HepG2 (cell line): ENCODE results near the gene THAP6. TPM values are rescaled to one million over a fixed set of nuclear protein-coding genes. Genes with fewer than 3 reads are reported as not detected.

ENCODE experiments used
- ARNTL ChIP-seq: sonication (generic); formaldehyde crosslinking; IDR thresholded peaks from 2 replicates; pipeline ENCODE4 v1.4.0; 2020; ENCODE audit warnings: mild to moderate bottlenecking, missing genetic modification reagents
- GATAD2A ChIP-seq: IDR thresholded peaks from 2 replicates; pipeline ENCODE4 v1.6.1; 2016
- HDAC6 ChIP-seq: fragments of 200-600 bp; sonication (generic); IDR thresholded peaks from 2 replicates; pipeline ENCODE4 v1.7.0; 2017; ENCODE audit warnings: mild to moderate bottlenecking, antibody characterized with exemption, low read length, low read depth
- KLF9 ChIP-seq: IDR thresholded peaks from 2 replicates; pipeline ENCODE4 v1.6.1; 2016; ENCODE audit warnings: low read depth
- MIER3 ChIP-seq: IDR thresholded peaks from 2 replicates; pipeline ENCODE4 v1.6.1; 2016; ENCODE audit warnings: missing compliant biosample characterization, borderline replicate concordance
- NCOA2 ChIP-seq: sonication (generic); formaldehyde crosslinking; IDR thresholded peaks from 2 replicates; pipeline ENCODE4 v1.8.0; 2022; ENCODE audit warnings: inconsistent platforms
- SYNCRIP ChIP-seq: fragments of 200-400 bp; formaldehyde crosslinking; IDR thresholded peaks from 2 replicates; pipeline ENCODE4 v1.6.1; 2018; ENCODE audit warnings: mild to moderate bottlenecking, low read depth, low read length; ENCODE audit not compliant: insufficient read depth
- TOPORS ChIP-seq: sonication (generic); formaldehyde crosslinking; IDR thresholded peaks from 2 replicates; pipeline ENCODE4 v1.8.0; 2023; ENCODE audit warnings: mild to moderate bottlenecking, missing genetic modification reagents
- UBTF ChIP-seq: sonication (generic); formaldehyde crosslinking; IDR thresholded peaks from 2 replicates; pipeline ENCODE4 v1.4.0; 2020; ENCODE audit warnings: mild to moderate bottlenecking, missing genetic modification reagents
- YY1 ChIP-seq: IDR thresholded peaks from 2 replicates; pipeline ENCODE4 v1.6.1; 2011; ENCODE audit warnings: low read length, low read depth, moderate library complexity, mild to moderate bottlenecking; ENCODE audit not compliant: insufficient read depth, insufficient replicate concordance
- ZBTB38 ChIP-seq: sonication (generic); formaldehyde crosslinking; IDR thresholded peaks from 2 replicates; pipeline ENCODE4 v1.5.1; 2020; ENCODE audit warnings: mild to moderate bottlenecking, missing genetic modification reagents
- ZNF30 ChIP-seq: sonication (generic); formaldehyde crosslinking; IDR thresholded peaks from 2 replicates; pipeline ENCODE4 v1.5.0; 2020; ENCODE audit warnings: mild to moderate bottlenecking, missing genetic modification reagents
- ZNF691 ChIP-seq: sonication (generic); formaldehyde crosslinking; IDR thresholded peaks from 2 replicates; pipeline ENCODE4 v1.4.0; 2020; ENCODE audit warnings: missing genetic modification reagents, low read depth, mild to moderate bottlenecking, borderline replicate concordance
- ZNF747 ChIP-seq: sonication (generic); formaldehyde crosslinking; IDR thresholded peaks from 2 replicates; pipeline ENCODE4 v1.8.1; 2023; ENCODE audit warnings: missing genetic modification reagents, mild to moderate bottlenecking, borderline replicate concordance
- ZNF891 ChIP-seq: sonication (generic); formaldehyde crosslinking; IDR thresholded peaks from 2 replicates; pipeline ENCODE4 v1.5.0; 2020; ENCODE audit warnings: mild to moderate bottlenecking, missing genetic modification reagents
- polyA plus RNA-seq, 8 experiments: library from polyadenylated mRNA; depleted of rRNA in 3 of 8; stranded (reverse) in 7 of 8; unstranded in 1 of 8; fragments of >200 nt; fragmentation: Illumina TruSeq in 4 of 8; extraction: Trizol in 4 of 8; gene quantifications; 2 replicates each; pipeline versions ENCODE4 v1.2.1 to v1.2.3, GENCODE V29; 2011 to 2016; ENCODE audit warnings: low read depth in 4 of 8, missing spikeins in 1 of 8, mixed read lengths in 1 of 8; ENCODE audit not compliant: insufficient read depth in 1 of 8
- total RNA-seq, 5 experiments: library from RNA; depleted of rRNA; stranded (reverse); fragments of >200 nt; fragmentation: Illumina TruSeq; extraction: Trizol; gene quantifications; 2 replicates each; pipeline ENCODE4 v1.2.3, GENCODE V29; 2016; ENCODE audit warnings: low read depth in 1 of 5
- TF ChIP-seq, protein P1 (sequence below): sonication (generic); formaldehyde crosslinking; IDR thresholded peaks from 2 replicates; pipeline ENCODE4 v1.4.0; 2020; ENCODE audit warnings: missing genetic modification reagents
- TF ChIP-seq, protein P2 (sequence below): sonication (generic); formaldehyde crosslinking; IDR thresholded peaks from 2 replicates; pipeline ENCODE4 v1.5.0; 2020; ENCODE audit warnings: missing genetic modification reagents, mild to moderate bottlenecking, borderline replicate concordance
- TF ChIP-seq, protein P3 (sequence below): sonication (generic); formaldehyde crosslinking; IDR thresholded peaks from 2 replicates; pipeline ENCODE4 v1.5.1; 2020; ENCODE audit warnings: missing genetic modification reagents, mild to moderate bottlenecking, borderline replicate concordance
- TF ChIP-seq, protein P4 (sequence below): sonication (generic); formaldehyde crosslinking; IDR thresholded peaks from 2 replicates; pipeline ENCODE4 v1.9.0; 2021; ENCODE audit warnings: missing genetic modification reagents, mild to moderate bottlenecking, borderline replicate concordance

The THAP6 gene
- total and polyA plus RNA-seq, 2 of the 13 experiments (the other 11 are each of a cell fraction or from before 2014, with no cell fraction given): 9.3 to 14.7 TPM

- TF ChIP-seq UBTF (CRISPR knock-in tag) (peak; percentile 92), YY1 (peak; percentile 97), ZNF691 (peak; percentile 43; the same call in 1 of the 2 replicates), ARNTL (CRISPR knock-in tag) (peak; percentile 81), GATAD2A (CRISPR knock-in tag) (peak; percentile 80), ZNF747 (CRISPR knock-in tag) (peak; percentile 64; the same call in 1 of the 2 replicates), ZNF891 (no peak), KLF9 (CRISPR knock-in tag) (peak; percentile 85; the same call in 1 of the 2 replicates), TOPORS (CRISPR knock-in tag) (peak; percentile 89; the same call in 1 of the 2 replicates), MIER3 (CRISPR knock-in tag) (peak; percentile 91), ZNF30 (CRISPR knock-in tag) (no peak), ZBTB38 (peak; percentile 93), NCOA2 (CRISPR knock-in tag) (peak; percentile 43; the same call in 1 of the 2 replicates), SYNCRIP (no peak), HDAC6 (no peak)
- TF ChIP-seq, protein P1, sequence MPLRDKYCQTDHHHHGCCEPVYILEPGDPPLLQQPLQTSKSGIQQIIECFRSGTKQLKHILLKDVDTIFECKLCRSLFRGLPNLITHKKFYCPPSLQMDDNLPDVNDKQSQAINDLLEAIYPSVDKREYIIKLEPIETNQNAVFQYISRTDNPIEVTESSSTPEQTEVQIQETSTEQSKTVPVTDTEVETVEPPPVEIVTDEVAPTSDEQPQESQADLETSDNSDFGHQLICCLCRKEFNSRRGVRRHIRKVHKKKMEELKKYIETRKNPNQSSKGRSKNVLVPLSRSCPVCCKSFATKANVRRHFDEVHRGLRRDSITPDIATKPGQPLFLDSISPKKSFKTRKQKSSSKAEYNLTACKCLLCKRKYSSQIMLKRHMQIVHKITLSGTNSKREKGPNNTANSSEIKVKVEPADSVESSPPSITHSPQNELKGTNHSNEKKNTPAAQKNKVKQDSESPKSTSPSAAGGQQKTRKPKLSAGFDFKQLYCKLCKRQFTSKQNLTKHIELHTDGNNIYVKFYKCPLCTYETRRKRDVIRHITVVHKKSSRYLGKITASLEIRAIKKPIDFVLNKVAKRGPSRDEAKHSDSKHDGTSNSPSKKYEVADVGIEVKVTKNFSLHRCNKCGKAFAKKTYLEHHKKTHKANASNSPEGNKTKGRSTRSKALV: 0 out of 2 replicates have a peak, but pooled peaks have one; percentile 42
- TF ChIP-seq, protein P2, sequence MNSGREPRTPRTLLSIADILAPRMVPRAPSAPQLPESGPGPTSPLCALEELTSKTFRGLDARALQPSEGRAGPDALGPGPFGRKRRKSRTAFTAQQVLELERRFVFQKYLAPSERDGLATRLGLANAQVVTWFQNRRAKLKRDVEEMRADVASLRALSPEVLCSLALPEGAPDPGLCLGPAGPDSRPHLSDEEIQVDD (CRISPR knock-in tag): peak; percentile 8; the same call in 1 of the 2 replicates
- TF ChIP-seq, protein P3, sequence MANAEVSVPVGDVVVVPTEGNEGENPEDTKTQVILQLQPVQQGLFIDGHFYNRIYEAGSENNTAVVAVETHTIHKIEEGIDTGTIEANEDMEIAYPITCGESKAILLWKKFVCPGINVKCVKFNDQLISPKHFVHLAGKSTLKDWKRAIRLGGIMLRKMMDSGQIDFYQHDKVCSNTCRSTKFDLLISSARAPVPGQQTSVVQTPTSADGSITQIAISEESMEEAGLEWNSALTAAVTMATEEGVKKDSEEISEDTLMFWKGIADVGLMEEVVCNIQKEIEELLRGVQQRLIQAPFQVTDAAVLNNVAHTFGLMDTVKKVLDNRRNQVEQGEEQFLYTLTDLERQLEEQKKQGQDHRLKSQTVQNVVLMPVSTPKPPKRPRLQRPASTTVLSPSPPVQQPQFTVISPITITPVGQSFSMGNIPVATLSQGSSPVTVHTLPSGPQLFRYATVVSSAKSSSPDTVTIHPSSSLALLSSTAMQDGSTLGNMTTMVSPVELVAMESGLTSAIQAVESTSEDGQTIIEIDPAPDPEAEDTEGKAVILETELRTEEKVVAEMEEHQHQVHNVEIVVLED (CRISPR knock-in tag): peak; percentile 94
- TF ChIP-seq, protein P4, sequence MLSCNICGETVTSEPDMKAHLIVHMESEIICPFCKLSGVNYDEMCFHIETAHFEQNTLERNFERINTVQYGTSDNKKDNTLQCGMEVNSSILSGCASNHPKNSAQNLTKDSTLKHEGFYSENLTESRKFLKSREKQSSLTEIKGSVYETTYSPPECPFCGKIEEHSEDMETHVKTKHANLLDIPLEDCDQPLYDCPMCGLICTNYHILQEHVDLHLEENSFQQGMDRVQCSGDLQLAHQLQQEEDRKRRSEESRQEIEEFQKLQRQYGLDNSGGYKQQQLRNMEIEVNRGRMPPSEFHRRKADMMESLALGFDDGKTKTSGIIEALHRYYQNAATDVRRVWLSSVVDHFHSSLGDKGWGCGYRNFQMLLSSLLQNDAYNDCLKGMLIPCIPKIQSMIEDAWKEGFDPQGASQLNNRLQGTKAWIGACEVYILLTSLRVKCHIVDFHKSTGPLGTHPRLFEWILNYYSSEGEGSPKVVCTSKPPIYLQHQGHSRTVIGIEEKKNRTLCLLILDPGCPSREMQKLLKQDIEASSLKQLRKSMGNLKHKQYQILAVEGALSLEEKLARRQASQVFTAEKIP: no peak
Observed at GRCh38 chr4:75514131-75514948, at the start of gene THAP6, which contains the start of gene RCHY1 (continued).
